ENCODE measurements around the gene PADI4.

Gene PADI4

DNA sequence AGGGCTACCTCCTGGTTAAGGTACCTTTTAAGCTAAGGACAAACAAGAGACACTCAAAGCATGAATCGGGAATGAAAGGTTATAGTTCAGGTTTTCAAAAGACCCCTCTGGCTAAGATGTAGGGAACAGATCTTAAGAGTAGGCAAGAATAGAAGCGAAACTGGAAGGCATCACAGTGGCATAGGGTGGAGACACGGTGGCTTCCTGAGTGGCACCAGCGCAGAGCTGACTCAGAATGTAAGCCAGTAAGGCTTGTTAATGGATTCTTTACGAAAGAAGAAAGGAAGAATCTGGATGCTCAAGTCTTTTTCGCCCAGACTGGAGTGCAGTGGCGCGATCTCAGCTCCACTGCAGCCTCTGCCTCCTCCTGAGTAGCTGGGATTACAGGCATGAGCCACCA, 85.2 kb downstream of the PADI4 start:
- TF ChIP-seq ZNF433 (tag by site-specific recombination; IDR thresholded peaks at IDR 0.05; ENCODE audit: low read depth): no peak
- TF ChIP-seq REPIN1 (tag by site-specific recombination; IDR thresholded peaks at IDR 0.05; ENCODE audit: low read depth): no peak
- TF ChIP-seq, protein P1, sequence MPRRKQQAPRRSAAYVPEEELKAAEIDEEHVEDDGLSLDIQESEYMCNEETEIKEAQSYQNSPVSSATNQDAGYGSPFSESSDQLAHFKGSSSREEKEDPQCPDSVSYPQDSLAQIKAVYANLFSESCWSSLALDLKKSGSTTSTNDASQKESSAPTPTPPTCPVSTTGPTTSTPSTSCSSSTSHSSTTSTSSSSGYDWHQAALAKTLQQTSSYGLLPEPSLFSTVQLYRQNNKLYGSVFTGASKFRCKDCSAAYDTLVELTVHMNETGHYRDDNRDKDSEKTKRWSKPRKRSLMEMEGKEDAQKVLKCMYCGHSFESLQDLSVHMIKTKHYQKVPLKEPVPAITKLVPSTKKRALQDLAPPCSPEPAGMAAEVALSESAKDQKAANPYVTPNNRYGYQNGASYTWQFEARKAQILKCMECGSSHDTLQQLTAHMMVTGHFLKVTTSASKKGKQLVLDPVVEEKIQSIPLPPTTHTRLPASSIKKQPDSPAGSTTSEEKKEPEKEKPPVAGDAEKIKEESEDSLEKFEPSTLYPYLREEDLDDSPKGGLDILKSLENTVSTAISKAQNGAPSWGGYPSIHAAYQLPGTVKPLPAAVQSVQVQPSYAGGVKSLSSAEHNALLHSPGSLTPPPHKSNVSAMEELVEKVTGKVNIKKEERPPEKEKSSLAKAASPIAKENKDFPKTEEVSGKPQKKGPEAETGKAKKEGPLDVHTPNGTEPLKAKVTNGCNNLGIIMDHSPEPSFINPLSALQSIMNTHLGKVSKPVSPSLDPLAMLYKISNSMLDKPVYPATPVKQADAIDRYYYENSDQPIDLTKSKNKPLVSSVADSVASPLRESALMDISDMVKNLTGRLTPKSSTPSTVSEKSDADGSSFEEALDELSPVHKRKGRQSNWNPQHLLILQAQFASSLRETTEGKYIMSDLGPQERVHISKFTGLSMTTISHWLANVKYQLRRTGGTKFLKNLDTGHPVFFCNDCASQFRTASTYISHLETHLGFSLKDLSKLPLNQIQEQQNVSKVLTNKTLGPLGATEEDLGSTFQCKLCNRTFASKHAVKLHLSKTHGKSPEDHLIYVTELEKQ (tag by site-specific recombination; IDR thresholded peaks at IDR 0.05; ENCODE audit: borderline replicate concordance): no peak
- TF ChIP-seq SALL2 (tag by site-specific recombination; IDR thresholded peaks at IDR 0.05; ENCODE audit: borderline replicate concordance): no peak
- no peak for TF ChIP-seq ZBTB17 (tag by site-specific recombination; IDR thresholded peaks at IDR 0.05)
- TF ChIP-seq, protein P2, sequence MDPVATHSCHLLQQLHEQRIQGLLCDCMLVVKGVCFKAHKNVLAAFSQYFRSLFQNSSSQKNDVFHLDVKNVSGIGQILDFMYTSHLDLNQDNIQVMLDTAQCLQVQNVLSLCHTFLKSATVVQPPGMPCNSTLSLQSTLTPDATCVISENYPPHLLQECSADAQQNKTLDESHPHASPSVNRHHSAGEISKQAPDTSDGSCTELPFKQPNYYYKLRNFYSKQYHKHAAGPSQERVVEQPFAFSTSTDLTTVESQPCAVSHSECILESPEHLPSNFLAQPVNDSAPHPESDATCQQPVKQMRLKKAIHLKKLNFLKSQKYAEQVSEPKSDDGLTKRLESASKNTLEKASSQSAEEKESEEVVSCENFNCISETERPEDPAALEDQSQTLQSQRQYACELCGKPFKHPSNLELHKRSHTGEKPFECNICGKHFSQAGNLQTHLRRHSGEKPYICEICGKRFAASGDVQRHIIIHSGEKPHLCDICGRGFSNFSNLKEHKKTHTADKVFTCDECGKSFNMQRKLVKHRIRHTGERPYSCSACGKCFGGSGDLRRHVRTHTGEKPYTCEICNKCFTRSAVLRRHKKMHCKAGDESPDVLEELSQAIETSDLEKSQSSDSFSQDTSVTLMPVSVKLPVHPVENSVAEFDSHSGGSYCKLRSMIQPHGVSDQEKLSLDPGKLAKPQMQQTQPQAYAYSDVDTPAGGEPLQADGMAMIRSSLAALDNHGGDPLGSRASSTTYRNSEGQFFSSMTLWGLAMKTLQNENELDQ (tag by site-specific recombination; IDR thresholded peaks at IDR 0.05; ENCODE audit: low read depth): no peak
- no peak for TF ChIP-seq ZNF221 (tag by site-specific recombination; IDR thresholded peaks at IDR 0.05; ENCODE audit: borderline replicate concordance)
- TF ChIP-seq ZNF624 (tag by site-specific recombination; IDR thresholded peaks at IDR 0.05): no peak
- no peak for TF ChIP-seq ZNF155 (tag by site-specific recombination; IDR thresholded peaks at IDR 0.05)
- TF ChIP-seq KLF7 (tag by site-specific recombination; IDR thresholded peaks at IDR 0.05; ENCODE audit: borderline replicate concordance): no peak
- TF ChIP-seq, protein P3, sequence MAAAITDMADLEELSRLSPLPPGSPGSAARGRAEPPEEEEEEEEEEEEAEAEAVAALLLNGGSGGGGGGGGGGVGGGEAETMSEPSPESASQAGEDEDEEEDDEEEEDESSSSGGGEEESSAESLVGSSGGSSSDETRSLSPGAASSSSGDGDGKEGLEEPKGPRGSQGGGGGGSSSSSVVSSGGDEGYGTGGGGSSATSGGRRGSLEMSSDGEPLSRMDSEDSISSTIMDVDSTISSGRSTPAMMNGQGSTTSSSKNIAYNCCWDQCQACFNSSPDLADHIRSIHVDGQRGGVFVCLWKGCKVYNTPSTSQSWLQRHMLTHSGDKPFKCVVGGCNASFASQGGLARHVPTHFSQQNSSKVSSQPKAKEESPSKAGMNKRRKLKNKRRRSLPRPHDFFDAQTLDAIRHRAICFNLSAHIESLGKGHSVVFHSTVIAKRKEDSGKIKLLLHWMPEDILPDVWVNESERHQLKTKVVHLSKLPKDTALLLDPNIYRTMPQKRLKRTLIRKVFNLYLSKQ (tag by site-specific recombination; IDR thresholded peaks at IDR 0.05; ENCODE audit: borderline replicate concordance): no peak
- TF ChIP-seq, protein P4, sequence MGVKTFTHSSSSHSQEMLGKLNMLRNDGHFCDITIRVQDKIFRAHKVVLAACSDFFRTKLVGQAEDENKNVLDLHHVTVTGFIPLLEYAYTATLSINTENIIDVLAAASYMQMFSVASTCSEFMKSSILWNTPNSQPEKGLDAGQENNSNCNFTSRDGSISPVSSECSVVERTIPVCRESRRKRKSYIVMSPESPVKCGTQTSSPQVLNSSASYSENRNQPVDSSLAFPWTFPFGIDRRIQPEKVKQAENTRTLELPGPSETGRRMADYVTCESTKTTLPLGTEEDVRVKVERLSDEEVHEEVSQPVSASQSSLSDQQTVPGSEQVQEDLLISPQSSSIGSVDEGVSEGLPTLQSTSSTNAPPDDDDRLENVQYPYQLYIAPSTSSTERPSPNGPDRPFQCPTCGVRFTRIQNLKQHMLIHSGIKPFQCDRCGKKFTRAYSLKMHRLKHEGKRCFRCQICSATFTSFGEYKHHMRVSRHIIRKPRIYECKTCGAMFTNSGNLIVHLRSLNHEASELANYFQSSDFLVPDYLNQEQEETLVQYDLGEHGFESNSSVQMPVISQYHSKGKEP (tag by site-specific recombination; IDR thresholded peaks at IDR 0.05): no peak
- Histone ChIP-seq H3K4me3 (ENCODE audit: low read depth, low read length) (no peak overlapping the region), H3K9me3 (ENCODE audit: control insufficient read depth, insufficient read depth, low read depth, low read length) (no peaks in the 10 kb centered on the region), H3K4me1 (ENCODE audit: control insufficient read depth, insufficient read depth, low read length) (no peaks in the 10 kb centered on the region), H3K27ac (ENCODE audit: extremely low read depth, low read depth, low read length) (no peak overlapping the region), H3K36me3 (ENCODE audit: control insufficient read depth in 2 of 2, insufficient read depth in 1 of 2, low read length in 2 of 2) (no peaks in the 10 kb centered on the region)
- ChIA-PET CTCF (interaction anchor here (0.9 kb wide), 1 partner anchor 9 kb away, joined by 5 read pairs; no protein-coding TSS in a partner anchor), POLR2A (no interaction called here)

DNA sequence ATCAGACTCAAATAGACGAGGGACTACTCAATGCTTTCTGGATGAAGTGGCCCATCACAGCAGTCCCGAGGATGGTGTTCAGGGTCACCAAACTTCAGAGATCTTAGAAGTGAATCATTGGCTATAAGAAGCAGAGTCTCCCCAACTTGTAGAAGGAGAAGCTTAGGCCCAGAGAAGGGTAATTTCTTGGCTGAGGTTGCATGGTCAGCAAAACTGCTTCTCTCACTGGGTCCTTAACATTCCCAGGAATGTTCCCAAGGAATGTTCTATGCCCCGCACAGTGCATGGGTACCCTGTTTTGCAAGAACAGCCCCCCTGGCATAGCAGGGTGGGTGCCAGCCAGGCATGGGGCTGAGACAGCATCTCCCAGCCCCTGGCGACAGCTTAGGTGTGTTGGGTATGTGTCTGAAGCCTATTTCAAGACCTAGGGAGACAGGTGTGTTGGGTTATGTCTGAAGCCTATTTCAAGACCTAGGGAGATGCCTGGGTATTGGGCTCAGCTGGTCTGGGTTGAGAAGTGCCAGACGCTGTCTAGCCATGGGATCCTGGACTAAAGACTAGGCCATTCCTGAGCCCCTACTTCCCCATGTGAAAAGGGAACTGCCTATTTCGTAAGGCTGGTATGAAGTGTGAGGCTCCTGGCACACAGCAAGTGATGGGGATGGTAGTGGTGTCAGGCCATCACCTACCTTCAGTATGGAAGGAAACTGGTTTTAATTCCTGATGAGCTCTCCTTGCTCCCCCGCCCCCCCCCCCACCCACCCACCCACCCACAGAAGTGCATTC, 90.1 kb downstream of the PADI4 start:
- H3K27ac ChIP-seq (ENCODE audit: extremely low read depth, low read depth, low read length): no peak overlapping the region
- no peaks in the 10 kb centered on the region for H3K4me1 ChIP-seq (ENCODE audit: control insufficient read depth, insufficient read depth, low read length)
- H3K9me3 ChIP-seq (ENCODE audit: control insufficient read depth, insufficient read depth, low read depth, low read length): no peaks in the 10 kb centered on the region
- ChIA-PET POLR2A (interaction anchor here (0.6 kb wide), 1 partner anchor 57 kb away, joined by 5 read pairs; no protein-coding TSS in a partner anchor), CTCF (interaction anchor here (0.6 to 1.7 kb wide), 3 partner anchors 48 to 208 kb away, joined by 3 to 4 read pairs (median 3); no protein-coding TSS in a partner anchor)
- H3K4me3 ChIP-seq (ENCODE audit: low read depth, low read length): no peak overlapping the region
- no peaks in the 10 kb centered on the region for H3K36me3 ChIP-seq (ENCODE audit: control insufficient read depth in 2 of 2, insufficient read depth in 1 of 2, low read length in 2 of 2)
- TF ChIP-seq ZNF571 (tag by site-specific recombination; IDR thresholded peaks at IDR 0.05) (no peak), PRDM1 (tag by site-specific recombination; IDR thresholded peaks at IDR 0.05) (no peak), HOXC10 (CRISPR knock-in tag; IDR thresholded peaks at IDR 0.05) (no peak), ZNF19 (tag by site-specific recombination; IDR thresholded peaks at IDR 0.05; ENCODE audit: low read depth) (no peak), ZNF791 (tag by site-specific recombination; IDR thresholded peaks at IDR 0.05) (no peak)
- TF ChIP-seq, protein P5, sequence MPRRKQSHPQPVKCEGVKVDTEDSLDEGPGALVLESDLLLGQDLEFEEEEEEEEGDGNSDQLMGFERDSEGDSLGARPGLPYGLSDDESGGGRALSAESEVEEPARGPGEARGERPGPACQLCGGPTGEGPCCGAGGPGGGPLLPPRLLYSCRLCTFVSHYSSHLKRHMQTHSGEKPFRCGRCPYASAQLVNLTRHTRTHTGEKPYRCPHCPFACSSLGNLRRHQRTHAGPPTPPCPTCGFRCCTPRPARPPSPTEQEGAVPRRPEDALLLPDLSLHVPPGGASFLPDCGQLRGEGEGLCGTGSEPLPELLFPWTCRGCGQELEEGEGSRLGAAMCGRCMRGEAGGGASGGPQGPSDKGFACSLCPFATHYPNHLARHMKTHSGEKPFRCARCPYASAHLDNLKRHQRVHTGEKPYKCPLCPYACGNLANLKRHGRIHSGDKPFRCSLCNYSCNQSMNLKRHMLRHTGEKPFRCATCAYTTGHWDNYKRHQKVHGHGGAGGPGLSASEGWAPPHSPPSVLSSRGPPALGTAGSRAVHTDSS (tag by site-specific recombination; IDR thresholded peaks at IDR 0.05): no peak
- TF ChIP-seq, protein P6, sequence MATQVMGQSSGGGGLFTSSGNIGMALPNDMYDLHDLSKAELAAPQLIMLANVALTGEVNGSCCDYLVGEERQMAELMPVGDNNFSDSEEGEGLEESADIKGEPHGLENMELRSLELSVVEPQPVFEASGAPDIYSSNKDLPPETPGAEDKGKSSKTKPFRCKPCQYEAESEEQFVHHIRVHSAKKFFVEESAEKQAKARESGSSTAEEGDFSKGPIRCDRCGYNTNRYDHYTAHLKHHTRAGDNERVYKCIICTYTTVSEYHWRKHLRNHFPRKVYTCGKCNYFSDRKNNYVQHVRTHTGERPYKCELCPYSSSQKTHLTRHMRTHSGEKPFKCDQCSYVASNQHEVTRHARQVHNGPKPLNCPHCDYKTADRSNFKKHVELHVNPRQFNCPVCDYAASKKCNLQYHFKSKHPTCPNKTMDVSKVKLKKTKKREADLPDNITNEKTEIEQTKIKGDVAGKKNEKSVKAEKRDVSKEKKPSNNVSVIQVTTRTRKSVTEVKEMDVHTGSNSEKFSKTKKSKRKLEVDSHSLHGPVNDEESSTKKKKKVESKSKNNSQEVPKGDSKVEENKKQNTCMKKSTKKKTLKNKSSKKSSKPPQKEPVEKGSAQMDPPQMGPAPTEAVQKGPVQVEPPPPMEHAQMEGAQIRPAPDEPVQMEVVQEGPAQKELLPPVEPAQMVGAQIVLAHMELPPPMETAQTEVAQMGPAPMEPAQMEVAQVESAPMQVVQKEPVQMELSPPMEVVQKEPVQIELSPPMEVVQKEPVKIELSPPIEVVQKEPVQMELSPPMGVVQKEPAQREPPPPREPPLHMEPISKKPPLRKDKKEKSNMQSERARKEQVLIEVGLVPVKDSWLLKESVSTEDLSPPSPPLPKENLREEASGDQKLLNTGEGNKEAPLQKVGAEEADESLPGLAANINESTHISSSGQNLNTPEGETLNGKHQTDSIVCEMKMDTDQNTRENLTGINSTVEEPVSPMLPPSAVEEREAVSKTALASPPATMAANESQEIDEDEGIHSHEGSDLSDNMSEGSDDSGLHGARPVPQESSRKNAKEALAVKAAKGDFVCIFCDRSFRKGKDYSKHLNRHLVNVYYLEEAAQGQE (tag by site-specific recombination; IDR thresholded peaks at IDR 0.05): no peak
